HPDE6-E6E7 (cell line): Measurements from ENCODE around the gene YPEL3.

Experiments used
- DNase-seq: peaks from one replicate; pipeline ENCODE4 v3.0.0; 2011; ENCODE audit warnings: missing footprints; ENCODE audit errors: extremely low spot score

YPEL3 gene

DNA sequence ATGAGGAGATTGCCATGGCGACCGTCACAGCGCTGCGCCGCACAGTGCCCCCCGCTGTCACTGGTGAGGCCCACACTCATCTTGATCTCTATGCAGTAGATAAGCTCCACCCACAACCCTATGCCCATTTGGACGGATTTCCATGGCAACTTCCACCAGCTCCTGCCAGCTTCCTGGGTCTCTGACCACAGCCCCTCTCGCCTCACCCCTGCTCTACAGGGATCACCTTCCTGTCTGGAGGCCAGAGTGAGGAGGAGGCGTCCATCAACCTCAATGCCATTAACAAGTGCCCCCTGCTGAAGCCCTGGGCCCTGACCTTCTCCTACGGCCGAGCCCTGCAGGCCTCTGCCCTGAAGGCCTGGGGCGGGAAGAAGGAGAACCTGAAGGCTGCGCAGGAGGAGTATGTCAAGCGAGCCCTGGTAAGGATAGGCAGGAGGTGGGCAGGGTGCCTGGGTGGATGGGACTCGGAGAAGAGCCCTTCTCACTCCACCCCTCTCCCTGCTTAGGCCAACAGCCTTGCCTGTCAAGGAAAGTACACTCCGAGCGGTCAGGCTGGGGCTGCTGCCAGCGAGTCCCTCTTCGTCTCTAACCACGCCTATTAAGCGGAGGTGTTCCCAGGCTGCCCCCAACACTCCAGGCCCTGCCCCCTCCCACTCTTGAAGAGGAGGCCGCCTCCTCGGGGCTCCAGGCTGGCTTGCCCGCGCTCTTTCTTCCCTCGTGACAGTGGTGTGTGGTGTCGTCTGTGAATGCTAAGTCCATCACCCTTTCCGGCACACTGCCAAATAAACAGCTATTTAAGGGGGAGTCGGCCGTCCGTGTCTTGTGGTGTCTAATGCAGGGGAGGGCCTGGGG, 26.2 kb downstream of the YPEL3 start:
- DNase-seq, result no peak

DNA sequence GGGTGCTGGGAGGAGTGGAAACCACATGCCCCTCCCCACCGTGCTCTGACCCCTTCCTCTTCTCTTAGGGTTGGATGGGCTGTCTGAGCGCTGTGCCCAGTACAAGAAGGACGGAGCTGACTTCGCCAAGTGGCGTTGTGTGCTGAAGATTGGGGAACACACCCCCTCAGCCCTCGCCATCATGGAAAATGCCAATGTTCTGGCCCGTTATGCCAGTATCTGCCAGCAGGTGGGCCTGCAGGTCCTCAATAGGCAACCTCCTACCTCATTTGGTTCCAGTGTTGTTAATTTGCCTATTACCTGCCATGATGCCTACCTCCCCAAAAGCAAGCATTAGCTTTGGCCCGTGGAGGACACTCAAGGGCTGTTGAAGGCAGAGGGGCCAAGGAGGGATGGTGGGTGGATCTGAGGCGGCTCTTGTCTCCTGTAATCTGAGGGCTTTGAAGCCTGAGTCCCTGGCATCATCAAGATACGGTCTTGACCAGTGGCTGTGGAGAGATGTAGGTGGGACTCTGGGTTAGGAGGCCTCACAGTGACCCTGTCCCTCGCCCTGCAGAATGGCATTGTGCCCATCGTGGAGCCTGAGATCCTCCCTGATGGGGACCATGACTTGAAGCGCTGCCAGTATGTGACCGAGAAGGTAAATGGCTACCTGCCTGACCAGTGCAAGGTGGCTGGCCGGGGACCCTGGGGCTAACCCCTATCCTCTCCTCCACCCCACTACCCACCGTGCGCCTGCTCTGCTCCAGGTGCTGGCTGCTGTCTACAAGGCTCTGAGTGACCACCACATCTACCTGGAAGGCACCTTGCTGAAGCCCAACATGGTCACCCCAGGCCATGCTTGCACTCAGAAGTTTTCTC, 27.0 kb downstream of the YPEL3 start:
- no peak for DNase-seq

DNA sequence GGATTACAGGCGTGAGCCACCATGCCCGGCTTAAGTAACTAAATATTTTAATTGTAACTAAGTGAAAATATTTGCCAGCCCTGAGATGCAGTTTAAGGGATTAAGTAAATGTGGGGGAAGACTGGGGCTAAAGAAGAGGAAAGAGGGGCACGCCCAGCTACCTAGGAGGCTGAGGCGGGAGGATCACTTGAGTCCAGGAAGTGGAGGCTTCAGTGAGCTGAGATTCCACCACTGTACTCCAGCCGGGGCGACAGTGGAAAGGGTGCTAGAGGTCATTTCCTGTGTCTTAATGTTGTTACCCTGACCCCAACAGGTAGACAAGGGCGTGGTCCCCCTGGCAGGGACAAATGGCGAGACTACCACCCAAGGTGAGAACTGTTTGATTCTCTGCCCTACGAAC, 27.7 kb downstream of the YPEL3 start:
- no peak for DNase-seq

DNA sequence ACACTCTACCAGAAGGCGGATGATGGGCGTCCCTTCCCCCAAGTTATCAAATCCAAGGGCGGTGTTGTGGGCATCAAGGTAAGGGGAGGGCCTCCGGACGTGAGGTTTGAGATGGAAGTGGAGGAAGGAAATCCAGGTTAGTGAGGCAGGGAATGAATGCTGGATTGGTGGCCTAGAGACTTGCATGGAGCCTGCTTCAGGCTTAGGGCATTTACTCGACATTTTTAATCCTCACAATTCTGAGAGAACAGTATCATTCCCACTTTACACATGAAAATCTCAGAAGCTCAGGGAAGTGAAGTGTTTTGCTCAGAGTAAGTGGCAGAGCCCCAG, 28.5 kb downstream of the YPEL3 start:
- no peak for DNase-seq

DNA sequence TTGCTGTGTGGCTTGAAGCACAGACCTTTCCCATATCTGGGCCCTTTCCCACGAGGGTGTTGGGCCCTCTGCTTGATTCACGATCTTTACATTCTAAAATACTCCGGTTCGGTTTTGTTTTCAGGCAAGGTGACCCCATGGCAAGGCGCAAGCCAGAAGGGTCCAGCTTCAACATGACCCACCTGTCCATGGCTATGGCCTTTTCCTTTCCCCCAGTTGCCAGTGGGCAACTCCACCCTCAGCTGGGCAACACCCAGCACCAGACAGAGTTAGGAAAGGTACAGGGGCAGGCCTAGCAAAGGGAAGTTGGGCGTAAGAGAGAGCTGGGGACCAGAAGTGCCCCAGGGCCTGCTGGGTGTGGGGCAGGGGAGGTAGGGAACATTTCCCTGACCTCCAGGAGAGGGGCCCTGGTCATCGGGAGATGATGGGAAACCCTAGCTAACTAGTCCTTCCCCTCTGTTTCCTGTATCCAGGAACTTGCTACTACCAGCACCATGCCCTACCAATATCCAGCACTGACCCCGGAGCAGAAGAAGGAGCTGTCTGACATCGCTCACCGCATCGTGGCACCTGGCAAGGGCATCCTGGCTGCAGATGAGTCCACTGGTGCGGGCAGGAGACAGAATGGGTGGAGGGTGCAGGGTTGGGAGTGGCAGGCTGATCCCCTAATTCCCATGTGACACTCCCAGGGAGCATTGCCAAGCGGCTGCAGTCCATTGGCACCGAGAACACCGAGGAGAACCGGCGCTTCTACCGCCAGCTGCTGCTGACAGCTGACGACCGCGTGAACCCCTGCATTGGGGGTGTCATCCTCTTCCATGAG, 29.0 kb downstream of the YPEL3 start:
- DNase-seq, result no peak

DNA sequence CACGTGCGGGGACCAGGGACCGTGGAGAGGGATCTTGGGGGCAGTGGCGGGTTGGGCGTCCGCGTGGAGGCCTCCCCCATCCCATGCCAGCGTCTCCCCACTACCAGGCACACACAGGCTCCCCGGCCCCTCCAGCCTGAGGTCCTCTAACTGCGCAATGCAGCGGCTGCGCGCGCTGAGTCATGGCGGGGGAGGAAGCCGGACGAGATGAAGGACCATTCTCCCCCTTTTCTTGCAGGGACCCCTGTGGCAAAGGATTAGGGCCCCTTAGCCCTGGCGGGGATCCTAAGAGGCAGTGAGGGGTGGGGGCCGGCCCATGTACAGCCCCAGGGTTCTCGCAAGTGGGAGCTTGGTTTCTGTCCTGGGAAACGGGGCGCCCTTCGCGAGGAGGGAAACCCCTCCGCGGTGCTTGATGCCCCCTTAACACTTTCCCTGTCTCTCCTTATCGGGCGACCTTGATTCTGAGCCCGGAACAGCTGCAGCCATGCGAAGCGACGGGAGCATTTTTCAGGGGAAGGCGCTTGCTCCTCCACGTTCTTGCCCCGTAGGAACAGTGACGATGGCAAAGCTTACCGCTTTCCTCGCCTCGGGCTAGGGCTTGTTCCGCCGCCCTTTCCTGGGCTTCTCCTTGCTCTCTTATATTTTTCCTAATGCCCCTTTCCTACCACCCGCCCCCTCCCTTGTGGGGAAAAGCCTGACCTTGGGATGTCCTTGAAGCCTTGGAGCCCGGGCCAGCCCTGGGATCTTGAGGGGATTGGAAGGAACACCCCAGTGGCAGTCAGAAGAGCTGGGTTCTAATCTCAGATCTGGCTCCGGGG, 29.9 kb downstream of the YPEL3 start:
- no peak for DNase-seq

DNA sequence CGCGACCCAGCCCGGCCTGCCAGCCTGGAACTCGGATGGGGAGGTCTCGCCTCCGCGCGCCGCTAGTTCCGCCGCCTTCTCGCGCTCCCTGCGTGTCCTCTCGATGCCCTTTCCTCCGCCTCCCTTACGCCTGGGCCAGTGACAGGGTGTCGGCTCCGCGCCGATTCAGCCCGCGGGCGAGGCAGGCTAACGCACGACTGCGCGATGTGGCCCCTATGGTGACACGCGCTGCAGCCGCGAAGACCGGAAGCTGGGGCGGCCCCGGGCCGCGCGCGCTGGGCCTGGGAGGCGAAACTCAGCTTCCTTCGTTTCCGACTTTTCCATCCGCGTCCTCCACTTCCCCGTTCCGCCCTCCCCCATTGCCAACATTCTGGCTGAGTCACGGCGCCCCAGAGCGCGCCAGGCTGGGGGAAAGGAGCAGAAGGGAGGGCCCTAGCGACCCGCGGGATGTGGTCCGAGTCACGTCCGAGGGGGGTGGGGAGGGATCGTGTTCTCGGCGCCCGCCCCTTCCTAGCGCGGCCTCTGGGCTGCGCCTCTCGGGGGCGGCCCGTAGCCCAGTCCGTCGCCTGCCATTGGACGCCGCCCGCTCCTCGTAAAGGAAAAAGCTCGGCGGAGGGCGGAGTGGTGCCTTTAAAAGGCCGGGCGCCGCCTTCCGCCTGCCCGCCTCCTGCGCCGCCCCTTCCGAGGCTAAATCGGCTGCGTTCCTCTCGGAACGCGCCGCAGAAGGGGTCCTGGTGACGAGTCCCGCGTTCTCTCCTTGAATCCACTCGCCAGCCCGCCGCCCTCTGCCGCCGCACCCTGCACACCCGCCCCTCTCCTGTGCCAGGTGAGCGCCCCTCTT, 30.7 kb downstream of the YPEL3 start, which contains the start of gene ALDOA:
TSS of gene ALDOA (plus strand) at position 659 of the 841 bp plus-strand sequence. CDS start 1,138 bp downstream, outside the sequence.
- peak; percentile 91 for DNase-seq

DNA sequence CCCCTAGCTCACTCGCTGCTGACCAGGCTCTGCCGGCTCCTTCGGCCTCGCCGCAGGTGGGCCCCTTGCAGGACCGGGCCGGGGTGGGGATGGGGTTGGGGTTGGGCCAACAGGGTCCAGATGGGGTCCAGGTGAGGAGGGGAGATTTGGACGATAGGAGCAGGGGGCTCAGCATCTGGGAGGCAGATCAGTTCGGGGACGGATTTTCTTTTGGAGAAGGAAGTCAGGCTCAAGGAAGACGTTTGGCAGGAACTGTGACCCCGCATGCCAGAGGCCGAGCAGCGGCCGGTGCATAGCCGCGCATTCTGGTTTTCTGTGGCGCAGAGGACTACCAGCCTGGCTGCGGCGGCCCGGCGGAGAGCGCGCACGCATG, 31.3 kb downstream of the YPEL3 start:
- DNase-seq, result no peak

DNA sequence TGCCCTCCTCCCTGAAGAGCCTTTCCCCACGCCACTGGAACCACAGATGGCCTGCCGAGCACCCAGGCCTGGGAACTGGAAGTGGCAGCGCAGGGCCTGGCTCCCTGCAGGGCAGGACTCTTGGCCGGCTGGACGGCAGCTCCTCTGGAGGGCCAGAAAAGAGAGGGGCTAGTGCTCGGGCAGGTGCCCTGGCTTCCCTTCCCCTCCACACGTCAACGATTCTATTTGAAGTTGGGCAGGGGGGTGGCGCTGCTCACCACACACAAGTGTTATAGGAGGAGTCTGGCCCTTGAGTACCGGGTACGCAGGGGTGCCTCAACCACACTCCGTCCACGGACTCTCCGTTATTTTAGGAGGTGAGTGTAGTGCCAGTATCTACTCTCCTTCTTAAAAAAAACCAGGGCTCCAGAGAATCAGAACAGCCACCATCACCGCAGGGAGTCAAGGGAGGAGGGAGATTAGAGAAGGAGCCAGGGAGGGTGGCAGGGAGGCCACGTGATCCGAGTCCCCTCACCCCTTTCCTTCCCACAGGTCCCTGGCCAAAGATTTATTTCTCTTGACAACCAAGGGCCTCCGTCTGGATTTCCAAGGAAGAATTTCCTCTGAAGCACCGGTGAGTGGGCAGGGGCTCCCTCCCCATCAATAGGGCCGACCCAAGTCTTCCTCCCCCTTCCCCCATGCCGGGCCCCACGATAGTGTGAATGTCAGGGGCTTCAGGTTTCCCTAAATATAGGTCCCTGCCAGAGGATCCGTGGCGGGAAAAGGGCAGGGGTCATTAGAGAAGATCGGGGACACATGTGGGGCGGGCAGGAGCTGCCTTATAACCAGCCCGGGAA, 31.9 kb downstream of the YPEL3 start:
- no peak for DNase-seq

DNA sequence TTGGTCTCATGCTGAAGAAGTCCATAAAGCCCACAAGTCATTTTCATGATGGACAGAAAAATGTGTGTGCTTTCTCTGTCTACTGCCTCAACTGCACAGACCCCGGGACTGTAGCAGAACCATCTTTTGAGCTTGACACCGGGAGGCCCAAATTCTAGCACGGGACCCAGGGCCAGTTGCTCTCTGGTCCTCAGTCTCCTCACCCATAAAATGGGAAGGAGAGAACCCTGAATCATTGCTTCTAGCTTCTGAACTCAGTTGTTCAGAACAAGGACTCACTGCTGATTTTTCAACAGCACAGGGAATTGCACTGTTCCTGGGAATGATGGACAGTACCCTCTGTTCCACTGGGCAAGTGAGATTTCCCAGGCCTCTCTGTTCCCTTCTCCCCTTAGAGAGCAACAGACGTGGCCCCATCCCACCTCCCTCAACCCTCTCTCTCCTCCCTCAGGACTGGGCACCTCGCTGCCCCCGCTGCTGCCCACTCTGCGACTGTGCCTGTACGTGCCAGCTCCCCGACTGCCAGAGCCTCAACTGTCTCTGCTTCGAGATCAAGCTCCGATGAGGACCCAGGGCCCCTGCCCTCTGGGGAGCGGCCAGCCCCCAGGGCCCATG, 32.6 kb downstream of the YPEL3 start:
- DNase-seq, result no peak

DNA sequence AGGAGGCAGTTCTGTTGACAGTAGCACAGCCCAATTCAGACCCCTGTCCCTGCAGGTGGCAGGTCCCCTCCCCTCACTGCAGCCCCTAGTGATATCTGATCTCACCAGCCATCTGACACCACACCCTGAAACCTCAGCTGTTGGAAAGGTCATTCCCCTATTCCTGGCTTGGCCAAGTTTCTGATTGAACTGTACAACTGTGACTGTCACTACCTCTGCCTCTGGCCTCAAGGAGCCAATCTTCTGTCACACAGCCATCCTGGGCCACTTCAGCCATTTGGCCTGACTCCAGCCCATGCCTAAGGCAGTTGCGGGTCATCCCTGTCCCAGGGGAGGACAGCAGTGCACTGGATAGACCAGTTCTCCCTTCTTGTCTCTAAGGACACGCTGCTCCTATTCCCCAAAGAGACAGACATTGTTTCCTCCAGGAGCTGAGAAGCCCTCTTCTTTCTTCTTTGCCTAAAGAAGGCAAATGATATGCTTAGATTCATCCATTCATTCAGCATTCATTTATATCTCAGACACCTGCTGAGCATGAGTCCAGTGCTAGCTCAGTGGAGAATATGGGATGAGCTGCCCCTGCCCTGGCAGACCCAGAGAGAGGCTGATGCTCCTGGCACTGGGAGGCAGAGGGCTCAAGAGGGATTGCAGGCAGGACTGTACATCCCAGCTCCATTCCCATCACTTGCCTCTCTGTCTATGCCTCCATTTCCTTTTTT, 35.0 kb downstream of the YPEL3 start:
- DNase-seq, result no peak

DNA sequence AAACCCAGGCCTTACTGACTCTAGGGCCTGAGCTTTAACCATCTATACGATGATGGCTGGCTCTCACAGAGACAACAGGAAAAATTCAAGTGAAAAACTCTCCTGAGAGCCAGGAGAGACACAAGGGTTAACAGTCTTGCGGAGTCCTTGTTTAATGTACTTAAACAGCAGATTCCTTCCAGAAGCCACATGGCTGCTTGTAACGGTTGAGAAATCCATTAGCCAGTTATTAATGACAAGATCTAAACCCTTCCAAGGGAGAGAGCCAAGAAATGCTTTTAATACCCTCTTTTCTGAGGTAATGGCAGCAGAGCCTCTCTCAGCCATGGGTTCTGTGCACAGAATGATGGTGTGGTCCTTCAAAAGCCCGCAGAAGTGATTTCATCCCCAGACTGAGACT, 35.7 kb downstream of the YPEL3 start:
- DNase-seq, result no peak

DNA sequence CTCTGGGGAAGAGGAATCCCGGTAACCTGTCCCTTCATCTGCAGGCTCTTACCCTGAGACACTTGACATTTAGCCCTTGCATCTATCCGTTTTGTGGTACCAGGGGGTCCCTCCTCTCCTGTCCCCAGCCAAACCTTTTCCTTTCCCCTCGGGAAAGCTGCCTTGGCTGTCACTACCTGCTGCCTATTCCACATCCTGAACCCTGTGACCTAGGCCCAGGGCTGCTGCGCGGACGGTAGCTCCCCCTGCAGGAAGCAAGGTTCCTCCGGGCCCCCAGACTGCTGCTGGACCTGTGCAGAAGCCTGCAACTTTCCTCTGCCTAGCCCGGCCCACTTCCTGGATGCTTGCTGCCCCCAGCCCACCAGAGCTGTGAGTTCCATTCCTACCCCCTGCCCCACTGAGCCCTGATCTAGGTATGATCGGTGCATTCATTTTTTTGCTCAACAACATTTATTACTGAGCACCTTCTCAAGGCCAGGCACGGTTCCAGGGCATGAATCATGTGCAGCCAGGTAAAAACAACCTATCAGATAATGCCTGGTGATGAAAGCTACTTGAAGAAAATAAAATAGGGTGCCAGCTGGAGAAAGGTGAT, 41.0 kb downstream of the YPEL3 start:
- no peak for DNase-seq

DNA sequence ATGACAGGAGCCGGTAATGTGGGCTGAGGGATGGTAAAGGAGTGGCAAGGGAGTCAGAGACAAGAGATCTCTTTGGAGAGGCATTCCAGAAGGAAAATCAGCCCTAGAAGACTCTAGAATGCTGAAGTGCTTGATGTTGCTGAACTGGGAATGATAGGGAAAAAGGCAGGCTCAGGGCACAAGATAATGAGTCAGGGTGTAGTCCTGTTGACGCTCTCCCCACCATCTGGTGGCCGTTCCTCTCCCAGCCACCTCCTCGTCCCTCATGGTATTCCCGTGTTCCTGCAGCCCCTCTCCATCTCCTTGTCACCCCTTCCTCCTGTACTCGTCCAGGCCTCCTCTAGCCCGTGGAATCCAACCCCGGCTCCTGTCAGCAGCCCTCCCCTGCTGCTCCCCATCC, 41.6 kb downstream of the YPEL3 start:
- no peak for DNase-seq

DNA sequence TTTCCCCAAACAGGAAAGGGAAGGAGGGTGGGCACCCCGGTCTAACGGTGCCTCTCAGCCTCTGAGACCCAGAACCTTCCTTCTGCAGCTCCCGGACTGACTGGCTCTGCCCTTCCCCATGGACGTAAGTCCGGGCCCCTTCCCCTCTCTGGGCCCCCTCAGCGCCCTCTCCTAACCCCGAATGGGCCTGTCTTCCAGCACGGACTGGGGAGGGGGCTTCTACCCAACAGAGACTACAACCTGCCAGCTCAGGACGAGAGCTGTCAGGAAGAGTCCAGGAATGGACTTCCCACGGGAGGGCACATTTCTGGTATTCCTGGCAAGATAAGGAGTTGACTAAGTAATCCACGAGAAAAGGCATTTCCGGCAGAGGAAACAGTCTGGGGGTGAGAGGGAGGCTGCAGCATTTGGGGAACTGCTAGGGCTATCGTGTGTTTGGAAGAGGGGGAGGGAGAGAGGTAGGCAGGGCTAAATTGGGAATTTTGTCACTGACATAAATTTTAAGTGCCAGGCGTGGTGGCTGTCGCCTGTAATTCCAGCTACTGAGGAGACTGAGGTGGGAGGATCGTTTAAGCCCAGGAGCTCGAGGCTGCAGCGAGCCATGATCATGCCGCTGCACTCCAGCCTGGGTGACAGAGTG, 42.5 kb downstream of the YPEL3 start:
- DNase-seq, result no peak

DNA sequence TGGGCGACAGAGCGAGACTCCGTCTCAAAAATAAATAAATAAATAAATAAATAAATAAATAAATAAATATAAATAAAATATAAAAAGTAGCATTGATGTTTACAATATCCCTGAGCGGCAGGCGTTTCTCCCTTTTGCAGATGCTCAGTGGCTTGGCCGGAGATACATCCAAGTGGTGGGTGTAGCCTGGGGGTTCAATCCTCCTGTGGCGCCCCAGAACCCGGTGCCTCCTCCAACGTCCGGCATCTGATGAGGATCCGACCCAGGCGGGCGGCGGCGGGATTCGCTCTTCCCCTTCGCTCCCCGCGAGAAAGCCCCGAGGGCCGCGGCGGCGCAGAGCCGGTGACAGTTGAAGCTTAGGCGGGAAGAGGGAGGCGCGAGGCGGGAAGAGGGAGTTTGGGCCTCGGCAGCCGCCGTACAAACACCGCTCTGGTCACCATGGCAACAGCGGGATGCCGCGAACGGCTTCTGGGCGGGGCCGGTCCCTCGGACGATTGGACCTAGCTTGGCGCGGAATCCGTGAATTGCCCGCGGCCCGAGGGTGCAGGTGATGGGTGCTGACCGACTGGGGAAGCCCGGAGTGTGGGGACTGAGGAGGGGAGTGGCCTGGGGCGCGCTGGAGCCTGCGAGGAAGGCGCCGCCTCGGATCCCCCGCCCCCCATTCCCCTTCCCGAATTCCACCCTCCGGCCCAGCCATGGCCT, 43.2 kb downstream of the YPEL3 start:
- peak; percentile 89 for DNase-seq

DNA sequence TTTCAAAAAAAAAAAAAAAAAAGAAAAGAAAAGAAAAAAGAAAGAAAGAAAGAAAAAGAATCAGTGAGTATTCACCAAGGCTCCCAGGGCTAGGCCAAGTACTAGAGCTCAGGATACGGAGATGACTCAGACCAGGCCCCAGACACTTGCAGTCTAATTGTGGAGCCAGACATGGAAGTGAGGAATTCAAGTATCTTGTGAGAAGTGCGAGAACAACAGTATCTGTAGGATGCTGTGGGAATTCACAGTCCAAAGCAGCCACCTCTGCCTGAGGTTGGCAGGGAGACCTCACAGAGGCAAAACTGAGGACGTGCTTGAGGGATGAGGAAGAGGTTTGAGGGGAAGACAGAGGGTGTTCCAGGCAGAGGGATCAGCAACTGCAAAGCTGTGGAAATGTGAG, 44.5 kb downstream of the YPEL3 start:
- DNase-seq, result no peak
